ENCODE results near the gene ONECUT1. TPM values are rescaled to one million over a fixed set of nuclear protein-coding genes. Genes with fewer than 3 reads are reported as not detected.

Gene ONECUT1
- total RNA-seq, 4 donors from 2014 or later = 0.29 TPM; not detected in 3

- no peak for TF ChIP-seq CTCF (IDR thresholded peaks at IDR 0.05)
- TF ChIP-seq POLR2A (IDR thresholded peaks at IDR 0.05) = no peak
- TF ChIP-seq POLR2AphosphoS5 (IDR thresholded peaks at IDR 0.05) = no peak
- no peak for TF ChIP-seq EP300 (IDR thresholded peaks at IDR 0.05)
- H3K4me1 ChIP-seq = peaks cover 74% of the 10 kb centered on the region
Measured at GRCh38 chr15:52787549-52788098, 2.5 kb downstream of the ONECUT1 start.

GRCh38 chr15:52787123-52787503, 3.0 kb downstream of the ONECUT1 start:
- Histone ChIP-seq H3K36me3 (no peaks in the 10 kb centered on the region), H3K9me3 (no peaks in the 10 kb centered on the region), H3K4me1 (peaks cover 74% of the 10 kb centered on the region), H3K4me3 (no peak overlapping the region), H3K27me3 (peaks cover 99% of the 10 kb centered on the region), H3K27ac (no peak overlapping the region)
- DNase-seq (ENCODE audit: low spot score in 2 of 2) = no peak
- TF ChIP-seq POLR2A (IDR thresholded peaks at IDR 0.05) (no peak), EP300 (IDR thresholded peaks at IDR 0.05) (no peak), POLR2AphosphoS5 (IDR thresholded peaks at IDR 0.05) (no peak)
- WGBS = 2% methylated on average over 21 of the region's 24 CpGs

More at GRCh38 chr15:52787549-52788098, 2.5 kb downstream of the ONECUT1 start:
- no peaks in the 10 kb centered on the region for H3K9me3 ChIP-seq
- no peak overlapping the region for H3K4me3 ChIP-seq
- peaks cover 99% of the 10 kb centered on the region for H3K27me3 ChIP-seq
- no peaks in the 10 kb centered on the region for H3K36me3 ChIP-seq
- no peak overlapping the region for H3K27ac ChIP-seq
- DNase-seq (ENCODE audit: low spot score in 2 of 2) = peak in 1 of 2 donors; percentile 56
- 2% methylated on average over 11 of the region's 27 CpGs for WGBS

GRCh38 chr15:52786436-52787122, 3.6 kb downstream of the ONECUT1 start:
- DNase-seq (ENCODE audit: low spot score in 2 of 2) = no peak
- WGBS = 2% methylated on average over 9 of the region's 28 CpGs
- peaks cover 74% of the 10 kb centered on the region for H3K4me1 ChIP-seq

GRCh38 chr15:52785672-52786406, 4.3 kb downstream of the ONECUT1 start:
- Histone ChIP-seq H3K27me3 (peaks cover 100% of the 10 kb centered on the region), H3K9me3 (no peaks in the 10 kb centered on the region), H3K27ac (no peak overlapping the region), H3K4me1 (peaks cover 72% of the 10 kb centered on the region), H3K4me3 (no peak overlapping the region), H3K36me3 (no peaks in the 10 kb centered on the region)
- TF ChIP-seq EP300 (IDR thresholded peaks at IDR 0.05) (no peak), POLR2A (IDR thresholded peaks at IDR 0.05) (no peak), CTCF (IDR thresholded peaks at IDR 0.05) (no peak), POLR2AphosphoS5 (IDR thresholded peaks at IDR 0.05) (no peak)
- DNase-seq (ENCODE audit: low spot score in 2 of 2) = no peak
- 4% methylated on average over 10 of the region's 27 CpGs for WGBS

More at GRCh38 chr15:52786436-52787122, 3.6 kb downstream of the ONECUT1 start:
- no peaks in the 10 kb centered on the region for H3K9me3 ChIP-seq
- no peaks in the 10 kb centered on the region for H3K36me3 ChIP-seq
- H3K4me3 ChIP-seq = no peak overlapping the region
- TF ChIP-seq EP300 (IDR thresholded peaks at IDR 0.05) (no peak), POLR2A (IDR thresholded peaks at IDR 0.05) (no peak), POLR2AphosphoS5 (IDR thresholded peaks at IDR 0.05) (no peak), CTCF (IDR thresholded peaks at IDR 0.05) (no peak)
- peaks cover 100% of the 10 kb centered on the region for H3K27me3 ChIP-seq
- H3K27ac ChIP-seq = no peak overlapping the region

GRCh38 chr15:52784799-52785671, 5.1 kb downstream of the ONECUT1 start:
- Histone ChIP-seq H3K27me3 (peaks cover 96% of the 10 kb centered on the region), H3K36me3 (no peaks in the 10 kb centered on the region), H3K27ac (no peak overlapping the region), H3K9me3 (no peaks in the 10 kb centered on the region), H3K4me3 (no peak overlapping the region), H3K4me1 (peaks cover 73% of the 10 kb centered on the region)
- DNase-seq (ENCODE audit: low spot score in 2 of 2) = no peak
- TF ChIP-seq CTCF (IDR thresholded peaks at IDR 0.05) (no peak), POLR2A (IDR thresholded peaks at IDR 0.05) (no peak), EP300 (IDR thresholded peaks at IDR 0.05) (no peak), POLR2AphosphoS5 (IDR thresholded peaks at IDR 0.05) (no peak)
- WGBS = 2% methylated on average over 55 of the region's 64 CpGs

Measured in suprapubic skin (tissue), 4 donors.